Activated naive CD4-positive, alpha-beta T cell treated with anti-CD3 and anti-CD28 coated beads, Interleukin-2, amount 50 U/mL, for 72 hours (primary cell): Measurements from ENCODE around the gene EVI2B. TPM values are rescaled to one million over a fixed set of nuclear protein-coding genes. Genes with fewer than 3 reads are reported as not detected.
A peak's percentile ranks its signal among the peaks of the same experiment; 100 is the strongest.
"Not testable (repeated sequence)": the region's sequence is repeated elsewhere in the genome, so short reads cannot be mapped to it uniquely, and the experiment has no call there.

Experiments used
- ATAC-seq, 2 donors: fragments of 150-1000 bp; cut with Tn5 transposase; 2 replicates each; pipeline ENCODE4 v1.10.0; 2021; ENCODE audit warnings: mild to moderate bottlenecking in 2 of 2, moderate library complexity in 2 of 2
- DNase-seq, 2 donors: peaks; one replicate each; pipeline ENCODE4 v3.0.0; 2021 to 2022; ENCODE audit warnings: low spot score in 2 of 2
- H3K27ac Mint-ChIP-seq, 2 donors: one replicate each; pipeline ENCODE4 v1.8.0; 2022; ENCODE audit warnings: mild to moderate bottlenecking in 2 of 2, mixed read lengths in 2 of 2
- H3K36me3 Mint-ChIP-seq, 2 donors: one replicate each; pipeline ENCODE4 v1.8.0; 2022; ENCODE audit warnings: mixed read lengths in 2 of 2
- H3K9me3 Mint-ChIP-seq, 2 donors: one replicate each; pipeline ENCODE4 v1.8.0; 2022; ENCODE audit warnings: mixed read lengths in 2 of 2
- total RNA-seq, 2 donors: library from RNA; stranded (reverse); gene quantifications; one replicate each; pipeline ENCODE4 v1.2.3, GENCODE V29; 2022

EVI2B gene
- total RNA-seq, 2 donors from 2014 or later = 7.4 to 16.1 TPM

DNA sequence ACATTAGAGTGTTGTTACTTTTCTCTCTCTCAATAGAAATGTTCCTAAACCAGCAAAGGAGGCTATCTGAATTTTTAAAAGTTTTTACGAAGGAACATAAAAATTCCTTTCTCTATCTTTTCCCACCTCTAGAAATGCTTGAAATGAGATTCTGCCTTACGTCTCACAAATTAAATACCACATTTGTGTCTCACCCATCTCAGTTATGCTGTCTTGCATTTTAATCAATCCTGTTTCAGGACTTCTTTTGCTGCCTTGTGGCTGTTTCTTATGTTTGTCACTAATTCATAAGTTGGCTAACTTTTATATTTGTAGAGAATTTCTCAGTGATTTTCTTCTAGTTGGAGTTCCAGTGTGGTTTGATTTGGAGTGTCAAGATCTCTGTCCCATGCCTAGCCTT lies 20.3 kb downstream of the EVI2B start:
- no peaks in the 10 kb centered on the region for H3K36me3 Mint-ChIP-seq
- no peak for ATAC-seq

DNA sequence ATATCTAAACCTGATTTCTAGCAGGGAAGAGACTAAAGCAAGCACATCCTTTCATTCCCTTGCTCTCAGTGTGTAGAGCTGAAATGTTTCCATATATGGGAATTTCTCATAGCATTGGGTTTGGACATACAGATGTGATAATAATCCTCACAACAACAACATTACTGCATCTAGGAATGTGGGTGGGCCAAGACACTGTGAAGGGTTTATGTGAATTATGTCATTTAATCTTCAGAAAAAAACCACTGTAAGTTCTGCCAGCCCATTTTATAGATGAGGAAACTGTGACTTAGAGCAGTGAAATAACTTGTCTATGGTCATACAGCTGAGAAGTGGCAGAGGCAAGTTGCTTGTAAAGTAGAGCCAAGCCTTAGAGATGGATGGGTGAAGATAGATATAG lies 22.0 kb downstream of the EVI2B start:
- Mint-ChIP-seq H3K9me3 (peaks cover 0 to 5% of the 10 kb centered on the region in 2 donors), H3K27ac (no peak overlapping the region), H3K36me3 (no peaks in the 10 kb centered on the region)
- no peak for ATAC-seq
- no peak for DNase-seq

More for the DNA sequence above, 20.3 kb downstream of the EVI2B start:
- no peak overlapping the region for H3K27ac Mint-ChIP-seq
- H3K9me3 Mint-ChIP-seq = no peaks in the 10 kb centered on the region
- DNase-seq = no peak

DNA sequence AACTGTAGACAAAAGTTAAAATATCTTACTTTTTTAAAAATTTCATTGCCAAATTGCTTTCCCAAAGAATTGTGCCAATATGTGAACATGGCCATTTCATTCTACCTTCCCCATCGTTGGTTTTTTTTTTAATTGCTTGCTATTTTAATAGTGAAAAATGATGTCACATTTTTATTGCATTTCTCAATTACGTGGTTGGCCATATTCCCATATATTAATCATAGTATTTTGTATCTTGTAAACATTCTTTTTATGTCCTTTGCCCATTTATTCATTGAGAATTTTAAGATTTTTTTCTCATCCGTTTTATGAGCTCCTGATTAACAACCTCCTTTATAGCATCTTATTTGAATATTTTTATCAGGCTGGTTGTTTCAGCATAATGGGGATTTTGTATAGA lies 24.1 kb downstream of the EVI2B start:
- no peaks in the 10 kb centered on the region for H3K36me3 Mint-ChIP-seq
- no peak overlapping the region for H3K27ac Mint-ChIP-seq
- ATAC-seq = no peak
- peaks cover 0 to 5% of the 10 kb centered on the region in 2 donors for H3K9me3 Mint-ChIP-seq
- DNase-seq = no peak

DNA sequence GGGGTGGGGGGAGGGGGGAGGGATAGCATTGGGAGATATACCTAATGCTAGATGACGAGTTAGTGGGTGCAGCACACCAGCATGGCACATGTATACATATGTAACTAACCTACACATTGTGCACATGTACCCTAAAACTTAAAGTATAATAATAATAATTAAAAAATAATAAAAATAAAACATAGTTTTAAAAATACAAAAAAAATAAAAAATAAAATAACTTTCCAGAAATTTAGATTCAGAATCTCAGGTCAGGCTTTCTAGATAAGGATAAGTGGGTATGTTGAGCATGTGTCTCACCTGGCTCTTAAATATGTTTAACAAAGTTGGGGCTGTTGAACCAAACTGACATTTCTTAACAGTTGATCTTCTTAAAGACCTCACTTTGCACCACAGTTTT lies 25.9 kb downstream of the EVI2B start:
- not testable (repeated sequence) for ATAC-seq, DNase-seq, H3K9me3 Mint-ChIP-seq, H3K27ac Mint-ChIP-seq, H3K36me3 Mint-ChIP-seq

DNA sequence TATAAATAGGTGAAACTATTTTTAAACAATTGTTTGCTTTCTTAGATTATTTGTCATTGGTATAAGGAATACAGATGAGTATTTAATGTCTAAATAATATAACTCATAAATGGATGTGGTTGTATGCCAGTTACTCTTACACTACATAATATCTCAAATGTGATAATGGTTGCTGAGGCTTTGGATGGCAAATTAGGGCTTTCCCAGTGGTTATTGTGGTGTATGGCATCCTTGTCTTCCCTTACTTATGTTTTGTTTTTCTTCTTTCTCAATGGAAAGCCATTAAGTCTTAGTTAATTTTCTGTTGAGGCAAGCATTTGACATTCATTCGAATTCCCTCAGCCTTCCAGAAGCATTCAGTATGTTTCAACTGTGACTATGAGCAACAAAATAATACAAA lies 27.3 kb downstream of the EVI2B start:
- ATAC-seq = no peak
- no peak for DNase-seq
- Mint-ChIP-seq H3K9me3 (peaks cover 0 to 5% of the 10 kb centered on the region in 2 donors), H3K36me3 (peaks cover 0 to under 1% of the 10 kb centered on the region in 2 donors), H3K27ac (no peak overlapping the region)

DNA sequence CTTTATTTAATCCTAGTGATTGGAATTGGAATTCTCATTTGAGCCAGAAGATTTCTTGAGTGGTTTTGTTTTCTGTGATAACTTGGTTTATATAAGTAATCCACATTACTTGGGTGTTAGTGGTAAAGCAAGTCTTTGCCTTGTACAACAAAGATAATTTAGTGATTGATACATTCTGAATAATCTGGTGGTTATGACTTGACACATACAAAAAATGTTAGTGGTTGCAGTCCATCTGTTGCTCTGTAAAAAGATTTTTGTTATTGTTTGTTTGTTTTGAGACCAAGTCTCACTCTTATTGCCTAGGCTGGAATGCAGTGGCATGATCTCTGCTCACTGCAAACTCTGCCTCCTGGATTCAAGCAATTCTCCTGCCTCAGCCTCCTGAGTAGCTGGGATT lies 30.0 kb downstream of the EVI2B start:
- H3K9me3 Mint-ChIP-seq = peaks cover 0 to 5% of the 10 kb centered on the region in 2 donors
- H3K36me3 Mint-ChIP-seq = peaks cover 0 to 7% of the 10 kb centered on the region in 2 donors
- ATAC-seq (no peak), DNase-seq (no peak)
- no peak overlapping the region for H3K27ac Mint-ChIP-seq

DNA sequence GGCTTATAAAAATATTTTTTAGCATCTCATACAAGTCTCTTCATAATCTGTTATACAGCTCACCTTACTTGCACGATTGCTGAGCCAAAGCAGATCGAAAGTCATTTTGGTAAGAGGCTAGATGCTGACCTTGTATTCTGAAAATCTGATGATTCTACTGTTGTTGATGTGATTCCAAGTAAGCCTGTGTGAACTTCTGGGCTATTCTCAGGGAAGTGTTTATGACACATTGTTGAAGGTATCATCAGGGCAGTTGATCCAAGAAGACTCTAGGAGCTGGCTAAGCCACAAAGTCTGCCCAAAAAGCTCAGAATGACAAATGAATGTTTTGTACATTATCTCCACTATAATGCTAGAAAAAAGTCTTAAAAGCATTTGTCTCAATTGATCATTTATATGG lies 32.8 kb downstream of the EVI2B start:
- no peak for ATAC-seq
- no peak for DNase-seq
- no peaks in the 10 kb centered on the region for H3K9me3 Mint-ChIP-seq
- no peak overlapping the region for H3K27ac Mint-ChIP-seq
- H3K36me3 Mint-ChIP-seq = peaks cover 0 to 7% of the 10 kb centered on the region in 2 donors

DNA sequence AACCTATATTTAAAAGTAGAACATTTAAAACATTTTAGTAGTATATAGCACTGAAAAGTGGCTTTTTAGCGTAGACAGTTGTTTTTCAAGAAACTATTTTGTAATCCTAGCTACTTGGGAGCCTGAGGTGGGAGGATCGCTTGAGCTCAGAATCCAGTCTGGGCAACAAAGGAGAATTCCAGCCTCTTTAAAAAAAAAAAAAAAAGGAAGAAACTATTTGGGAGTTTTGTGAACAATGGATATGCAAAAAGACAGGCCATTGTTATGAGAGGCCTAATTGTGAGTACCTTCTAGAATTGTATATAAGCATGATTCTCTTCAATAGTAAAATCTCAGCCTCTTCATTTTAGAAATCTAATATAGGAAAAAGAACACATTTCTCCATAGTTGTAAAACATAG lies 34.5 kb downstream of the EVI2B start:
- ATAC-seq (no peak), DNase-seq (no peak)
- H3K9me3 Mint-ChIP-seq = no peaks in the 10 kb centered on the region
- H3K27ac Mint-ChIP-seq = no peak overlapping the region
- H3K36me3 Mint-ChIP-seq = peaks cover 0 to 7% of the 10 kb centered on the region in 2 donors

DNA sequence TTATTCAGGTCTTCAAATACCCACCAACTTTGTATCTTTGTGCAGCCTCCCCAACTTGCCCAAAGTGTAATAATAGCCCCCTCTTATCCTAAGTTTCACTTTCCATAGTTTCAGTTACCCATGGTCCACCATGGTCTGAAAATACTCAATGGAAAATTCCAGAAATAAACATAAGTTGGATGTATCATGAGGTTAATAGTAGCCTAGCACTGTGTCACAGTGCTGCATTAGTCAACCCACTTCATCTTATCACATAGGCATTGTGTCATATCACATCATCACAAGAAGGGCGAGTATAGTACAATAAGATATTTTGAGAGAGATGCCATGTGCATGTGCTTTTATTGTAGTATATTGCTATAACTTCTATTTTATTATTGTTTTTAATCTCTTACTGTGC lies 38.7 kb downstream of the EVI2B start:
- DNase-seq (no peak), ATAC-seq (no peak)
- Mint-ChIP-seq H3K27ac (peak overlapping the region in 1 of 2 donors; percentile 10), H3K36me3 (peaks cover 0 to 5% of the 10 kb centered on the region in 2 donors), H3K9me3 (no peaks in the 10 kb centered on the region)

DNA sequence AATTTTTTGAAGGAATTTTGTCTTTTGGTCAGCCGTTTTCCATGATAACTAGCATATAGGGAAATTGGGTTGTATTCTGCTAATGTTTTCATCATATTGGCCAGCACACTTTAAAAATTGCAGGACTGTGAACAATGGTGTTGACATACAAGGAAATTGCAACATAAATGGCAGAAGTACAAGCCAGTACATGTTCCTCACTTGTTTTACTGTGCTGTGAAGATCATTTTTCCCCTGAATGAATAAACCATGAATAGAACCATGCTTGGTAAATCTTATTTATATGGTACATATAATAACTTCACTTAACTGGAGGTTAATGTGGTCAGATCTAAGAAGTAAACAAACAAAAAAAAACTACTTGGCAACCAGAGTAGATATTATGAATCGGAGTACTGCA lies 39.6 kb downstream of the EVI2B start:
- no peaks in the 10 kb centered on the region for H3K9me3 Mint-ChIP-seq
- no peak for ATAC-seq
- H3K27ac Mint-ChIP-seq = peak overlapping the region in 1 of 2 donors; percentile 10
- no peak for DNase-seq
- peaks cover 0 to 5% of the 10 kb centered on the region in 2 donors for H3K36me3 Mint-ChIP-seq

DNA sequence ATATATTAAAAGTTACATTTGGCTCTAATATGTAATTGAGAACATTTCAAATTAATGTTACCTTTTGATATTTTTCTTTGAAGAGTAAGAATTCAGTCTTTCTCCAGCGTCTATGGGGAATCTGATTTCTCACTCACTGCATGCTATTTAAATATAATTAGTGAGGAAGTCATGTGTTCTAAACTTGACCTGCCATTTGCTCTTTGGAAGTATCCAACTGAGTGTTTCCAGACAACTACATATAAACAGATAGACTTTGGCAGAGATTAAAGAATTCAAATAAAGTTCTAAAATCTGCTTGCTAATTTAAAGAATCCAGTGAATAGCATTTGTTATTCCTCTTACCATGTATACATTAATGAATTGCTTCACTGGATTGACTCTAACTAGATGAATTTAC lies 40.3 kb downstream of the EVI2B start:
- ATAC-seq (no peak), DNase-seq (no peak)
- peaks cover 0 to 5% of the 10 kb centered on the region in 2 donors for H3K36me3 Mint-ChIP-seq
- no peaks in the 10 kb centered on the region for H3K9me3 Mint-ChIP-seq
- H3K27ac Mint-ChIP-seq = no peak overlapping the region

DNA sequence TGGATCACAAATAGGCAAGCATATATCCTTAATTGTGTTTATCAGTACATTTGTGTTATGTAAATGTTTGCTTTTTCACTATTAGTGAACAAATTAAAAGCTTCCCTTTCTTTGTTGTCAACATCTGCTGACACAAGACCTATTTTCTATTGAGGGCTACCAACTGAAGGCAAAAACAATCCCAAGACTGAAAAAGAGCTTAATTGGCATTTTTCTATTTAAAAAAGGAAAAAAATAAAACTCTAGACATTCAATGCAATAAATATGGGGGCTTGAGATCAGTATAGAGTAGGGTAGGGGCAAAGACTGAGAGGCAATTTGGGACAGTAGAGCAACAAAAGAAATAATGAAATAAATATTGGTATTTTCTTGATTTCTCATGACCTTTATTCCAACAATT lies 41.1 kb downstream of the EVI2B start:
- Mint-ChIP-seq H3K9me3 (no peaks in the 10 kb centered on the region), H3K27ac (no peak overlapping the region), H3K36me3 (peaks cover 0 to 5% of the 10 kb centered on the region in 2 donors)
- ATAC-seq = no peak
- DNase-seq = no peak

DNA sequence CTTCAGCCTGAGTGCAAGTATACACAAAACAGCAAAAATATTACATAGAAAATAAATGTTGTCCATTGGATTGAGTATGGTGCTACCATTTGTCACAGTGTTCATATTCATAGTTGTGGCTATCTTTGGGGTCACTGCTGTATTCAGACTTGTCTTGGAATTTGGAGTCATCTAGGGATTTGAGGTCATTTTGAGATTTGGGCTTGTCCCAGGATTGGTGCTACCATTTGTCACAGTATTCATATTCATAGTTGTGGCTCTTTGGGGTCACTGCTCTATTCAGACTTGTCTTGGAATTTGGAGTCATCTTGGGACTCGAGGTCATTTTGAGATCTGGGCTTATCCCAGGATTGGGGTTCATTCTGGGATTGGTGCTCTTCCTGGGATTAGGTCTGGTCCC lies 41.6 kb downstream of the EVI2B start:
- no peaks in the 10 kb centered on the region for H3K9me3 Mint-ChIP-seq
- peaks cover 0 to 5% of the 10 kb centered on the region in 2 donors for H3K36me3 Mint-ChIP-seq
- no peak overlapping the region for H3K27ac Mint-ChIP-seq
- DNase-seq (no peak), ATAC-seq (peak in 1 of 2 donors; percentile 43)

DNA sequence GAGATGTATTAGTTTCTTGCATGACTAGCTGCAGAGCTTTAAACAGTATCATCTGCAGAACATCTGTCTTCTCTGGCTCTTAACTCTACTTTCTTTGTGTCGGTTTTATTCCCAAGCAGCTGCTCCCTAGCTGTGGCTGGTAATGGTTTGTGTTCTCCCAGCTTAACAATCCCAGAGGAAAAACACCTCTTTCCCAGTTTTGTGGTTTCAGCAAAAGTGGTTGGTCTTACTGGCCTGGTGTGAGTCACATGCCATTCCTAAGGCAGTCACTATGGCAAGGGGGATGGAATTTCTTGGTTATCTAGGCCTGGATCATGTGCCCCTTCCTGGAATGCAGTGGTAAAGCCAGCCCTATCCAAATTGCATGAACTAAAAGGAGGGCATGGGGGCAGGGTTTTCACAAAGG lies 44.3 kb downstream of the EVI2B start:
- ATAC-seq (no peak), DNase-seq (no peak)
- Mint-ChIP-seq H3K27ac (no peak overlapping the region), H3K9me3 (no peaks in the 10 kb centered on the region), H3K36me3 (peaks cover 0 to 13% of the 10 kb centered on the region in 2 donors)

DNA sequence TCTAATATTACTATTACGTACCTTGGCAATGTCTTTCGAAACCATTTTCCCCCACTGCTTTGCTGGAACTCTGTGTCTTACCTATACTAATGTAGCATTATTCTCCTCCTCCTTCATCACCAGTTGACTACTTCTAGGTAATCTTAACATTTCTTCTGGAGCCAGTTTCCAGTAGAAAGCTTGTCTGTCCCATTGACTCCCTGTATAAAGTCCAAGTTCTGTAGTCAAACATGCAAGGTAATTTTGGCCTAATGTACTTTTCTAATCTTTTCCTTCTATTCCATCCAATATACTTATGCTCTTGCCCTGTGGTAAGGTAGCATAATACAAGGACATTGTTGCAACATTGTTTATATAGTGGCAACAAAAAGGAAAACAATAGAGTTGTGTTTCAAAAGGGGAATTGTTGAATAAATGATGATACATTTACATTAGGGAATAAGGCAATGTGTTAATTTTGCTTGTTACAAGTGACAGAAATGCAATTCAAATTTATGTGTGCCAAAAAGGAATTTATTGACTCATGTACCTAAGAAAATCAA lies 44.7 kb downstream of the EVI2B start:
- no peak for ATAC-seq
- peak overlapping the region in 1 of 2 donors; percentile 5 for H3K27ac Mint-ChIP-seq
- peaks cover 0 to 13% of the 10 kb centered on the region in 2 donors for H3K36me3 Mint-ChIP-seq
- no peak for DNase-seq
- no peaks in the 10 kb centered on the region for H3K9me3 Mint-ChIP-seq

DNA sequence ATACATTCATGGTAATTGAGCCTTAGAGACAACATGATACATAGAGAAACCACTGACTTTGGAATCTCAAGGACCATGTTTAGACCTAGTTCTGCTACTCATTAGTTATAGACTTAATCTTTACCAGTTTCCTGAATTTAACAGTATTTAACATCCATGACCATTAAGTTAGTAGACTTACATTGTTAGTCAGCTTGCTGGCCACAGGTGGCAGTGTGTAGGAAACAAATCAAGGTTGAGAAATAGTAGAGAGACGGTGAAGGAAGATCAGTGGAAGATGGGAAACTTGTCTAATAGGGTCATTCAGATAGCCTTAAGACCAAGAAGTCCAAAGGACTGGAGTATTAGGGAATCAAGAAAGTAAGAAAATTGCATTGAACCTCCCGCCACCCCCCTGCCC lies 47.8 kb downstream of the EVI2B start:
- Mint-ChIP-seq H3K36me3 (peaks cover 0 to 8% of the 10 kb centered on the region in 2 donors), H3K9me3 (no peaks in the 10 kb centered on the region), H3K27ac (no peak overlapping the region)
- ATAC-seq = no peak
- no peak for DNase-seq

DNA sequence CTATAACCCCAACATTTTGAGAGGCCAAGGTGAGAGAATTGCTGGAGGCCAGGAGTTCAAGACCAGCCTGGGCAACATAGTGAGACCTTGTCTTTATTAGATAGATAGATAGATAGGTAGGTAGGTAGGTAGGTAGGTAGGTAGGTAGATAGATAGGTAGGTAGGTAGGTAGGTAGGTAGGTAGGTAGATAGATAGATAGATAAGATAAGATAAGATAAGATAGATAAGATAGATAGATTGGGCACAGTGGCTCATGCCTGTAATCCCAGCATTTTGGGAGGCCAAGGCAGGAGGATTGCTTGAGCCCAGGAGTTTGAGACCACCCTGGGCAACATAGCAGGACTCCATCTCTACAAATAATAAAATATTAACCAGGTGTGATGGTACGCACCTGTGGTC lies 50.9 kb downstream of the EVI2B start:
- not testable (repeated sequence) for H3K36me3 Mint-ChIP-seq, DNase-seq, H3K27ac Mint-ChIP-seq, H3K9me3 Mint-ChIP-seq, ATAC-seq

DNA sequence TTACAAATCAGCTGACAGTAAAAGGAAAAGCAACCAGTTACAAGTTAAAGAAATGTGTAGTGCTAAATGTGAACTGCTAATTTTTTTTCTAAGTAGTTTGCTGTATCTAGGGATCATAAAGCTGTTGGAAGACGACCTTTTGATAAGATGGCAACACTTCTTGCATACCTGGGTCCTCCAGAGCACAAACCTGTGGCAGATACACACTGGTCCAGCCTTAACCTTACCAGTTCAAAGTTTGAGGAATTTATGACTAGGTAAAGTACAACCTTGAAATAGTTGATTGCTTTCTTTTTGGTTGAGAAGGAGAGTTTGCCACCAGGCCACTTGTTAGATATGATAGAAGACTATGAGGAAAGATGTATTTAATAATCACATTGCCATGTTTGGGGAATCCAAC lies 52.3 kb downstream of the EVI2B start:
- ATAC-seq (no peak), DNase-seq (no peak)
- no peaks in the 10 kb centered on the region for H3K9me3 Mint-ChIP-seq
- peaks cover 0 to 8% of the 10 kb centered on the region in 2 donors for H3K36me3 Mint-ChIP-seq
- H3K27ac Mint-ChIP-seq = no peak overlapping the region

DNA sequence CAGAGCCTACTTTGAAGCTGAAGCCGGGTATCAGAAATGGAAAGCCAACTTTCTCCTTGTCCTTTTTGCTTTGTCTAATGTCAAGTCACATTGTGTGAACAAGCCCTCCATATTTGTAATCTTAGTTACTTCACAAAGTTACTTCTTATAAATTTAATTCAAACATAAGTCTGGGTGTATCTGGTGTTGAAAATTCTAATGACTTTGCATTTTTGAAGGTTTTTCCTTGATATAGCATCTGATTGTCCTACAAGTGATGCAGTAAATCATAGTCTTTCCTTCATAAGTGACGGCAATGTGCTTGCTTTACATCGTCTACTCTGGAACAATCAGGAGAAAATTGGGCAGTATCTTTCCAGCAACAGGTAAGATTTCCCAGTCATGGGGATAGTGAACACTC lies 53.7 kb downstream of the EVI2B start:
- DNase-seq (no peak), ATAC-seq (no peak)
- no peaks in the 10 kb centered on the region for H3K9me3 Mint-ChIP-seq
- no peaks in the 10 kb centered on the region for H3K36me3 Mint-ChIP-seq
- H3K27ac Mint-ChIP-seq = no peak overlapping the region
